ENCODE measurements around the gene KCNJ13.

- TF ChIP-seq, protein P1, sequence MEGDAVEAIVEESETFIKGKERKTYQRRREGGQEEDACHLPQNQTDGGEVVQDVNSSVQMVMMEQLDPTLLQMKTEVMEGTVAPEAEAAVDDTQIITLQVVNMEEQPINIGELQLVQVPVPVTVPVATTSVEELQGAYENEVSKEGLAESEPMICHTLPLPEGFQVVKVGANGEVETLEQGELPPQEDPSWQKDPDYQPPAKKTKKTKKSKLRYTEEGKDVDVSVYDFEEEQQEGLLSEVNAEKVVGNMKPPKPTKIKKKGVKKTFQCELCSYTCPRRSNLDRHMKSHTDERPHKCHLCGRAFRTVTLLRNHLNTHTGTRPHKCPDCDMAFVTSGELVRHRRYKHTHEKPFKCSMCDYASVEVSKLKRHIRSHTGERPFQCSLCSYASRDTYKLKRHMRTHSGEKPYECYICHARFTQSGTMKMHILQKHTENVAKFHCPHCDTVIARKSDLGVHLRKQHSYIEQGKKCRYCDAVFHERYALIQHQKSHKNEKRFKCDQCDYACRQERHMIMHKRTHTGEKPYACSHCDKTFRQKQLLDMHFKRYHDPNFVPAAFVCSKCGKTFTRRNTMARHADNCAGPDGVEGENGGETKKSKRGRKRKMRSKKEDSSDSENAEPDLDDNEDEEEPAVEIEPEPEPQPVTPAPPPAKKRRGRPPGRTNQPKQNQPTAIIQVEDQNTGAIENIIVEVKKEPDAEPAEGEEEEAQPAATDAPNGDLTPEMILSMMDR (IDR thresholded peaks at IDR 0.05; ENCODE audit: poor library complexity, severe bottlenecking), result no peak
- TF ChIP-seq EZH2 (IDR thresholded peaks at IDR 0.05; ENCODE audit: borderline replicate concordance, insufficient read depth, low read length, poor library complexity, severe bottlenecking) (no peak), EP300 (conservative IDR thresholded peaks at IDR 0.05; ENCODE audit: poor library complexity, severe bottlenecking) (no peak), SMC3 (conservative IDR thresholded peaks at IDR 0.05; ENCODE audit: poor library complexity) (no peak), RAD21 (conservative IDR thresholded peaks at IDR 0.05) (no peak), POLR2AphosphoS5 (IDR thresholded peaks at IDR 0.05) (no peak)
Observed at GRCh38 chr2:232744963-232745362, 31.4 kb downstream of the KCNJ13 start.

Measured in neural cell (in vitro differentiated cells).